WTC11 (cell line): ENCODE measurements around the gene SGCA. TPM values are rescaled to one million over a fixed set of nuclear protein-coding genes. Genes with fewer than 3 reads are reported as not detected.

Experiments used
- ATAC-seq: fragments of 200-7000 bp; cut with Tn5 transposase; 2 replicates; pipeline ENCODE4 v1.10.0; 2021; ENCODE audit warnings: mild to moderate bottlenecking, moderate library complexity
- CTCF ChIA-PET: fragments of 300-600 bp; sonication (Branson Sonifier 250); formaldehyde crosslinking; loops from one replicate; lab custom pipeline; 2021; ENCODE audit warnings: antibody characterized with exemption; lab: Charles Lee
- POLR2A ChIA-PET: fragments of 350-600 bp; sonication (Branson Sonifier 250); formaldehyde crosslinking; loops from one replicate; lab custom pipeline; 2021; ENCODE audit warnings: antibody characterized with exemption; lab: Charles Lee
- DNase-seq: peaks from one replicate; pipeline ENCODE4 v3.0.0; 2021; ENCODE audit warnings: low spot score
- H3K27ac Mint-ChIP-seq: 2 replicates; pipeline ENCODE4 v1.8.0; 2021; ENCODE audit warnings: mixed read lengths
- H3K27me3 Mint-ChIP-seq: 2 replicates; pipeline ENCODE4 v1.8.0; 2021; ENCODE audit warnings: low read depth, mild to moderate bottlenecking, moderate library complexity, mixed read lengths
- H3K36me3 Mint-ChIP-seq: 2 replicates; pipeline ENCODE4 v1.8.0; 2021; ENCODE audit warnings: mixed read lengths
- H3K4me1 Mint-ChIP-seq: 2 replicates; pipeline ENCODE4 v1.8.0; 2022; ENCODE audit warnings: mixed read lengths
- H3K4me3 Mint-ChIP-seq: 2 replicates; pipeline ENCODE4 v1.8.0; 2021; ENCODE audit warnings: mild to moderate bottlenecking, moderate library complexity, mixed read lengths
- H3K9me3 Mint-ChIP-seq: 2 replicates; pipeline ENCODE4 v1.8.0; 2021; ENCODE audit warnings: mixed read lengths
- AR ChIP-seq: fragments of 250-450 bp; sonication (Bioruptor Pico); IDR thresholded peaks from 2 replicates; pipeline ENCODE4 v1.9.0; 2021; ENCODE audit warnings: mild to moderate bottlenecking
- ARID4B ChIP-seq: sonication (generic); formaldehyde crosslinking; IDR thresholded peaks from 2 replicates; pipeline ENCODE4 v1.8.0; 2023; ENCODE audit warnings: missing genetic modification reagents, mild to moderate bottlenecking, borderline replicate concordance
- ATF1 ChIP-seq: sonication (generic); formaldehyde crosslinking; IDR thresholded peaks from 2 replicates; pipeline ENCODE4 v1.8.1; 2023; ENCODE audit warnings: mild to moderate bottlenecking, moderate library complexity, missing genetic modification reagents
- CBFB ChIP-seq: sonication (generic); formaldehyde crosslinking; IDR thresholded peaks from 2 replicates; pipeline ENCODE4 v1.8.1; 2022; ENCODE audit warnings: mild to moderate bottlenecking, low read depth, missing genetic modification reagents
- CDX4 ChIP-seq: fragments of 250-450 bp; sonication (Bioruptor Pico); IDR thresholded peaks from 2 replicates; pipeline ENCODE4 v1.9.0; 2021; ENCODE audit warnings: moderate library complexity, mild to moderate bottlenecking, inconsistent platforms, borderline replicate concordance
- CREM ChIP-seq: sonication (generic); formaldehyde crosslinking; IDR thresholded peaks from 2 replicates; pipeline ENCODE4 v1.8.1; 2022; ENCODE audit warnings: mild to moderate bottlenecking, missing genetic modification reagents, moderate library complexity
- CTCF ChIP-seq: fragments of 200-600 bp; IDR thresholded peaks from 2 replicates; pipeline ENCODE4 v1.8.0; 2022; ENCODE audit warnings: antibody characterized with exemption
- E2F5 ChIP-seq: sonication (generic); formaldehyde crosslinking; IDR thresholded peaks from 2 replicates; pipeline ENCODE4 v1.8.1; 2022; ENCODE audit warnings: mild to moderate bottlenecking, moderate library complexity, missing genetic modification reagents
- ESRRA ChIP-seq: sonication (generic); formaldehyde crosslinking; IDR thresholded peaks from 2 replicates; pipeline ENCODE4 v1.8.1; 2022; ENCODE audit warnings: mild to moderate bottlenecking, missing genetic modification reagents, borderline replicate concordance
- MLX ChIP-seq: sonication (generic); formaldehyde crosslinking; IDR thresholded peaks from 2 replicates; pipeline ENCODE4 v1.8.1; 2023; ENCODE audit warnings: mild to moderate bottlenecking, missing genetic modification reagents, moderate library complexity
- NFE2L1 ChIP-seq: sonication (generic); formaldehyde crosslinking; IDR thresholded peaks from 2 replicates; pipeline ENCODE4 v1.8.1; 2023; ENCODE audit warnings: missing genetic modification reagents
- PRRX2 ChIP-seq: fragments of 250-450 bp; sonication (Bioruptor Pico); IDR thresholded peaks from 2 replicates; pipeline ENCODE4 v1.8.0; 2021; ENCODE audit warnings: mild to moderate bottlenecking
- SMAD3 ChIP-seq: sonication (generic); formaldehyde crosslinking; IDR thresholded peaks from 2 replicates; pipeline ENCODE4 v1.8.0; 2022; ENCODE audit warnings: missing genetic modification reagents, mild to moderate bottlenecking, borderline replicate concordance
- TP53 ChIP-seq: sonication (generic); formaldehyde crosslinking; IDR thresholded peaks from 2 replicates; pipeline ENCODE4 v1.8.1; 2023; ENCODE audit warnings: mild to moderate bottlenecking, missing genetic modification reagents
- ZNF281 ChIP-seq: sonication (generic); formaldehyde crosslinking; IDR thresholded peaks from 2 replicates; pipeline ENCODE4 v1.8.0; 2023; ENCODE audit warnings: mild to moderate bottlenecking, missing genetic modification reagents
- ZNF317 ChIP-seq: sonication (generic); formaldehyde crosslinking; IDR thresholded peaks from 2 replicates; pipeline ENCODE4 v1.8.1; 2023; ENCODE audit warnings: low read depth, mild to moderate bottlenecking, moderate library complexity, missing genetic modification reagents, borderline replicate concordance
- ZNF671 ChIP-seq: fragments of 250-450 bp; sonication (Bioruptor Pico); IDR thresholded peaks from 2 replicates; pipeline ENCODE4 v1.8.0; 2021; ENCODE audit warnings: mild to moderate bottlenecking
- total RNA-seq: library from RNA; stranded (reverse); gene quantifications from 3 replicates; pipeline ENCODE4 v1.2.3, GENCODE V29; 2021

SGCA gene
- total RNA-seq, 1 experiment from 2014 or later, result 1.0 TPM

GRCh38 chr17:50117202-50118051, 48.4 kb upstream of the SGCA start (continued):
- TF ChIP-seq ESRRA (CRISPR knock-in tag) (peak; percentile 80; the same call in 1 of the 2 replicates), TP53 (CRISPR knock-in tag) (peak; percentile 76; the same call in 1 of the 2 replicates), NFE2L1 (peak; percentile 63; the same call in 1 of the 2 replicates), ARID4B (CRISPR knock-in tag) (peak; percentile 84; the same call in 1 of the 2 replicates), CREM (no peak), ZNF671 (CRISPR knock-in tag) (no peak), PRRX2 (no peak), MLX (CRISPR knock-in tag) (no peak), ATF1 (CRISPR knock-in tag) (0 out of 2 replicates have a peak, but pooled peaks have one; percentile 54), CBFB (CRISPR knock-in tag) (no peak), E2F5 (CRISPR knock-in tag) (peak; percentile 86), ZNF317 (CRISPR knock-in tag) (peak; percentile 54; the same call in 1 of the 2 replicates), AR (no peak)

GRCh38 chr17:50118076-50118827, 47.6 kb upstream of the SGCA start:
- Mint-ChIP-seq H3K4me3 (peak overlapping the region; percentile 26), H3K27ac (no peak overlapping the region), H3K36me3 (no peaks in the 10 kb centered on the region), H3K4me1 (peaks cover 28% of the 10 kb centered on the region), H3K27me3 (peaks cover 65% of the 10 kb centered on the region), H3K9me3 (no peaks in the 10 kb centered on the region)
- POLR2A ChIA-PET, result interaction anchor here (1.3 kb wide), 1 partner anchor 34 kb away, joined by 3 read pairs; no protein-coding TSS in a partner anchor
- CTCF ChIA-PET, result interaction anchor here (0.8 to 4.1 kb wide), 20 partner anchors 10 to 665 kb away, joined by 3 to 46 read pairs (median 7); partner anchors contain the start of genes COL1A1, PPP1R9B and SAMD14
- TF ChIP-seq SMAD3 (CRISPR knock-in tag) (no peak), CDX4 (CRISPR knock-in tag) (no peak), CTCF (no peak), ATF1 (CRISPR knock-in tag) (no peak), ZNF281 (CRISPR knock-in tag) (no peak)
- DNase-seq, result no peak
- no peak for ATAC-seq
